PC-3 (cell line): ENCODE measurements around the gene CFAP58. TPM values are rescaled to one million over a fixed set of nuclear protein-coding genes. Genes with fewer than 3 reads are reported as not detected.

Experiments used
- total RNA-seq: library from RNA; depleted of rRNA; stranded (reverse); fragments of >200 nt; gene quantifications from 2 replicates; pipeline ENCODE4 v1.2.3, GENCODE V29; 2014; rRNA removed

Gene CFAP58
- total RNA-seq, 1 experiment from 2014 or later: 0.26 TPM

Other genes with a start within 250 kb of the CFAP58 start
- 2.9 and 4.7 TPM in 2 replicates for gene SFR1, start 231.7 kb upstream of the CFAP58 start, total RNA-seq
- gene CFAP43, start 121.5 kb upstream of the CFAP58 start, total RNA-seq: 0.17 and 0.44 TPM in 2 replicates
- 38.2 and 46.0 TPM in 2 replicates for gene GSTO1, start 98.9 kb upstream of the CFAP58 start, total RNA-seq
- gene GSTO2, start 84.6 kb upstream of the CFAP58 start, total RNA-seq: 8.1 and 13.8 TPM in 2 replicates
- gene ITPRIP, start 15.4 kb upstream of the CFAP58 start, total RNA-seq: 7.0 and 10.3 TPM in 2 replicates